Gastroesophageal sphincter (tissue), 4 donors: ENCODE data around the gene PLA2G10. TPM values are rescaled to one million over a fixed set of nuclear protein-coding genes. Genes with fewer than 3 reads are reported as not detected.

Source experiments
- ATAC-seq: fragments of 150-250 bp; one replicate; pipeline ENCODE4 v1.9.1; 2016; ENCODE audit warnings: mild to moderate bottlenecking, moderate library complexity
- H3K27ac ChIP-seq, 4 donors: fragments of 200-600 bp; sonication (generic) in 3 of 4; 1 replicate in 3 of 4; 2 replicates in 1 of 4; pipeline ENCODE4 v1.5.1; 2016 to 2019
- H3K27me3 ChIP-seq: fragments of 200-600 bp; sonication (generic); one replicate; pipeline ENCODE4 v1.5.1; 2019
- H3K36me3 ChIP-seq, 2 donors: fragments of 200-600 bp; sonication (generic); one replicate each; pipeline ENCODE4 v1.5.1; 2019; ENCODE audit warnings: control low read depth in 1 of 2
- H3K4me1 ChIP-seq, 3 donors: fragments of 200-600 bp; sonication (generic); 1 replicate in 2 of 3; 2 replicates in 1 of 3; pipeline ENCODE4 v1.5.1; 2016 to 2019; ENCODE audit warnings: control low read depth in 2 of 3
- H3K4me3 ChIP-seq, 2 donors: fragments of 200-600 bp; sonication (generic); one replicate each; pipeline ENCODE4 v1.5.1; 2019; ENCODE audit warnings: mild to moderate bottlenecking in 1 of 2, moderate library complexity in 1 of 2
- H3K9me3 ChIP-seq, 3 donors: fragments of 200-600 bp; sonication (generic); one replicate each; pipeline ENCODE4 v1.5.1; 2017 to 2019; ENCODE audit warnings: control low read depth in 2 of 3
- CTCF ChIP-seq, 4 experiments: fragments of 200-600 bp in 2 of 4; fragments of 450-650 bp in 2 of 4; sonication (generic) in 1 of 4; IDR thresholded peaks; one replicate each; pipeline ENCODE4 v1.5.1; 2017 to 2019; ENCODE audit warnings: antibody characterized with exemption in 4 of 4, mild to moderate bottlenecking in 2 of 4, moderate library complexity in 2 of 4
- EP300 ChIP-seq: sonication (generic); formaldehyde crosslinking; IDR thresholded peaks from one replicate; pipeline ENCODE4 v1.6.1; 2017; ENCODE audit warnings: antibody characterized with exemption, mild to moderate bottlenecking
- POLR2A ChIP-seq, 2 donors: fragments of 450-650 bp; IDR thresholded peaks; one replicate each; pipeline ENCODE4 v1.6.1; 2017; ENCODE audit warnings: antibody characterized with exemption in 2 of 2, mild to moderate bottlenecking in 2 of 2, moderate library complexity in 1 of 2
- POLR2AphosphoS5 ChIP-seq: sonication (generic); formaldehyde crosslinking; IDR thresholded peaks from one replicate; pipeline ENCODE4 v1.6.1; 2017; ENCODE audit warnings: antibody characterized with exemption
- WGBS, 2 donors: methylation state at CpG; one replicate each; pipeline ENCODE4 v1.1.5; 2018; ENCODE audit warnings: low coverage in 1 of 2; 5-methylcytosine and 5-hydroxymethylcytosine counted together
- small RNA-seq, 4 donors: library from RNA; depleted of rRNA; stranded (forward); fragments of <200 nt; gene quantifications; one replicate each; pipeline ENCODE3, GENCODE V24; 2016
- total RNA-seq, 4 donors: library from RNA; depleted of rRNA; stranded (reverse); fragments of >200 nt; gene quantifications; one replicate each; pipeline ENCODE4 v1.1.0, GENCODE V29; 2016

Gene PLA2G10
- total RNA-seq, 4 donors from 2014 or later, result not detected

GRCh38 chr16:14627078-14627477 is 67.0 kb downstream of the PLA2G10 start:
- peaks cover 0 to 61% of the 10 kb centered on the region in 2 donors for H3K36me3 ChIP-seq
- no peaks in the 10 kb centered on the region for H3K9me3 ChIP-seq
- H3K4me1 ChIP-seq, result peaks cover 0 to 42% (median 10%) of the 10 kb centered on the region in 3 donors
- 91 to 95% methylated on average over 3 to 4 of the region's 4 CpGs for WGBS, 2 donors
- ATAC-seq, result no peak
- H3K27ac ChIP-seq, result no peak overlapping the region
- H3K4me3 ChIP-seq, result no peak overlapping the region
- H3K27me3 ChIP-seq, result no peaks in the 10 kb centered on the region
- TF ChIP-seq POLR2A (IDR thresholded peaks at IDR 0.05), result no peak
- no peak for TF ChIP-seq EP300
- TF ChIP-seq CTCF (IDR thresholded peaks at IDR 0.05), result no peak
- TF ChIP-seq POLR2AphosphoS5, result no peak

Small RNA genes lying within 50 kb of the gene (small RNA-seq; reads per million reads assigned to genes)
- gene RNU7-125P, result 0 reads per million in 4 donors

Other genes with a start within 250 kb of the PLA2G10 start
- gene PARN, start 64.0 kb downstream of the PLA2G10 start, total RNA-seq, result 10 to 100 TPM; 34.9 to 49.7 (median 40.0) TPM
- gene BFAR, start 61.4 kb downstream of the PLA2G10 start, total RNA-seq, result 10 to 100 TPM; 53.4 to 65.1 (median 60.5) TPM
- gene NPIPA3, start 9.1 kb upstream of the PLA2G10 start, total RNA-seq, result 1 to 10 TPM in 2 of 4 donors, under 1 TPM in 1, not detected in 1; 0.39 to 4.0 (median 1.3) TPM
- gene NPIPA2, start 48.2 kb upstream of the PLA2G10 start, total RNA-seq, result 1 to 10 TPM in 3 of 4 donors, not detected in 1; 1.3 to 4.0 (median 2.8) TPM
- gene NOMO1, start 139.4 kb upstream of the PLA2G10 start, total RNA-seq, result 10 to 100 TPM; 54.3 to 87.9 (median 58.6) TPM
- gene NPIPA1, start 243.1 kb upstream of the PLA2G10 start, total RNA-seq, result 100 to 1,000 TPM in 2 of 4 donors, 10 to 100 TPM in 2; 54.0 to 103 (median 93.4) TPM